HG03025 (cell line): ENCODE data around the gene CALB2.

Source experiments
- ATAC-seq: cut with Tn5 transposase; IDR thresholded peaks from one replicate; pipeline ENCODE4 v1.9.1; 2021; ENCODE audit warnings: mild to moderate bottlenecking, moderate library complexity; ENCODE audit not compliant: unreplicated experiment, low FRiP score

Gene CALB2

DNA sequence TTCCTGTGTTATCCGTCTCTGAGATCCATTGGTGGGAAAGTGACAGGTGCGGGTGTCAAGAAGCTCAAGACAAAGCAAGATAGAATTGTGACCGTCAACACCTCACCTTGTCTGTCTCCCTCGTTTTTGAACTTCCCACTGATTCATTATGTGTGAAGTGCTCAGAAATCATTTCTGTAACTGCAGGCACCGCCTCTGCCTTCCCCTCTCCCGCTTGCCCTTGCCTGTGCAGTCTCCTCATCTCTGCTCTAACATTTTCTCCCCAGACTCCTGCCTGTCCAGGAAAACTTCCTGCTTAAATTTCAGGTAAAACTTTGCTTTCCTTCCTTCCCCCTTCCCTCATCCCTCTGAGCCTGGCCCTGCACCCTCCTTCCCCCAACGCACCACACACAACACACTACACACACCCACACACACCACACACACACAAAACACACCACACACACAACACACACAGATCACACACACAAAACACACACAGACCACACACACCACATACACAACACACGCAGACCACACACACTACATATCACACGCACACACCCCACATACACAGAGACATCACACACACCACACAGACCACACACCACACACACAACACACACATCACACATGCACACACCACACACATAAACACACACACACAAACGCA is 25.7 kb downstream of the CALB2 start:
- no peak for ATAC-seq

GRCh38 chr16:71387045-71387871 is 28.7 kb downstream of the CALB2 start:
- ATAC-seq, result no peak

- ATAC-seq, result no peak
These were observed 30.8 kb downstream of the CALB2 start for GRCh38 chr16:71389330-71389729.

GRCh38 chr16:71396594-71396993 is 38.1 kb downstream of the CALB2 start:
- ATAC-seq, result no peak

GRCh38 chr16:71399801-71400563 is 41.5 kb downstream of the CALB2 start:
- ATAC-seq, result no peak

- no peak for ATAC-seq
These were observed 43.5 kb downstream of the CALB2 start for GRCh38 chr16:71402007-71402406.

DNA sequence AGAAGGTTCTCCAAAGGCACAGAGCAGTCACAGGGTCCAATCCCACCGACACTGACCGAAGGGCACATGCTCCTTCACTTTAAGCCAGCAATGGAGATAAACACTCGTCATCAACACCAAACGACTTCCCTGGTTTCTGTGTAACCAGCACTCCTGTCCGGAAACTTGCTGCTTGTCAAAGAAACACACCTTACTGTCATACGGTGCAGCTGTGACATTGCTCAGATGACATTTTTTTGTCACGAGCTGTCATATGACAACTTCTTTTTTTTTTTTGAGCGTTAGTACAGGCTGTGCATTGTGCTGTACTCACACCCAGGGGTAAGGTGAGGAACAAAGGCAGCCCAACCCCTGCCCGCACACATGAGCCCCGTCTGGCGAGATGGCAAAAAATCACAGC is 44.2 kb downstream of the CALB2 start:
- no peak for ATAC-seq

DNA sequence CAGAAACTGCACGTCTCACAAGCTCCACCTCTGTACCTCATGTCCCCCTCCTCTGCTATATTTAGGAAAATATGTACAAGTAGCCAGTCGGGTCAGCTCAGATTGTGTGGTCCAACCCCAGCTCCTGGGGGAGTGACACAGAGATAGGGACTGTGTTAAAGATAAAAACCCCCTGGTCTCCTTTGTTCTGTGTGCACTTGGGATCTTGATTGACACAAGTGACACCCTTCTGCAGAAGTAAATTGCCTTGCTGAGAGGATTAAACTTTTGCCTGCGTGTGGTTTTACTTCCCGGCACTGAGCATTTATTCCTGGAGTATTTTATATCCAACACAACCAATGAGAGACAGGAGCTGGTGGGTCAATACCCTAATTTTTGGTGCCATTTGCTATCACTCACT is 45.8 kb downstream of the CALB2 start:
- no peak for ATAC-seq

DNA sequence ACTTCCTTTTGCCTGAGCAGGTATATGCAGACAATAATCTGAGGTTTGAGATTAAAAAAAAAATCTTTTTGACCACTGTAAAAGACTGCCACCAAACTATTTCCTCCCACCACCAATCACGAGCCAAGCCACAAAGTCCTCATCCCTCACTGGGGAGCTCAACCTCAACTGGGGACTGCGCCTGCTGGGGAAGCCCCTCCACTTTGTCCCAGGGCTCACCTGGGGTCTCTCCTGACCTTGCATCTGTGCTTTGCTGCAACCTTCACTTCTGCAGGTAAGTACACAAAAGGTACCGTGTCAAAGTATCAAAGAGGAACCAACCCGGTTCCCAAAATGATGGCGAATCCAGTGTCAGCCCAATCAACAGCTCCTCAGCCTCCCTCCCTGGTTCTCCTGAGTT is 47.8 kb downstream of the CALB2 start:
- ATAC-seq, result no peak

DNA sequence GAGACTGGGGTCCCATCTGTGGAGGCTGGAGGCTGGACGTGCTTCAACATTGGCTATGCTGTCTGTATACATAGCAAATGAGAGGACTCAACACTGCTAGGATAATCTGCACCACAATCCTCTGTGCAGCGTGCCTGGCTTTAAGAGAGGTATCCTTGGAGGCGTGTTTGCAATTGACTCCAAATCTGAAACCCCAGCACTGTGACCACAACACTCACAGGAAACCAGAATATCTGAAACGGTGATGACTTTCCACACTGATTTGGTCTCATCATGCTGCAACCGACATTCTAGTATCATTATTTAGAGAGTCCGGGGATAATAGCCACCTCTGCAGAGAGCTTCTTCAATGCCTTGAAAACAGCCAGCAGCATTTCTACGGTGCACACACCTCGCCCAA is 48.2 kb downstream of the CALB2 start:
- ATAC-seq, result no peak

- ATAC-seq, result no peak
These were observed 49.2 kb downstream of the CALB2 start for GRCh38 chr16:71407731-71408130.

- ATAC-seq, result no peak
These were observed 50.0 kb downstream of the CALB2 start for GRCh38 chr16:71408536-71408935.

GRCh38 chr16:71409011-71409775 is 50.7 kb downstream of the CALB2 start:
- no peak for ATAC-seq

- ATAC-seq, result no peak
These were observed 51.6 kb downstream of the CALB2 start for GRCh38 chr16:71410146-71410545.

GRCh38 chr16:71412270-71413160 is 54.0 kb downstream of the CALB2 start:
- ATAC-seq, result peak; percentile 51

GRCh38 chr16:71413341-71413740 is 54.8 kb downstream of the CALB2 start:
- ATAC-seq, result no peak

- no peak for ATAC-seq
These were observed 55.5 kb downstream of the CALB2 start for GRCh38 chr16:71414038-71414437.

DNA sequence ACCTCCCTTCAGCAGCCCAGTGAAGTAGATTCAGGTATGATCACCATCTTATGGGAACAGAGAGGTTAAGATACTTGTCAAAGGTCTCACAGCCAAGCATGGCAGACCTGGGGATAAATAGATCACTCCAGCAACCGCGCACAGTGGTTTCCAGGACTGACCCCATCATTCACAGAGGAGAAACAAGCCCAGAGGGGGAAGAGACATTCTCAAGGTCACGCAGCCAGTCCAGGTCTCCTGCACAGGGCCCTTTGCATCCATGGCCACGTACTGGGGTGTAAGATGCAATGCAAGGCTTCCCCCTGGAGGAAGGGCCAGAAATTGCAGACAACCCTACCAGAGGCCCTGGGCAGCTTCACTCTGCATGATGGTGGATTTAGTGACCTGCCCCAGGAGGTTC is 63.4 kb downstream of the CALB2 start:
- no peak for ATAC-seq

- no peak for ATAC-seq
These were observed 64.5 kb downstream of the CALB2 start for GRCh38 chr16:71423016-71423415.

GRCh38 chr16:71423865-71424264 is 65.3 kb downstream of the CALB2 start:
- no peak for ATAC-seq
